MCF 10A (cell line): ENCODE measurements around the gene FOXL2NB. TPM values are rescaled to one million over a fixed set of nuclear protein-coding genes. Genes with fewer than 3 reads are reported as not detected.

Source experiments
- BruUV-seq: library from RNA; stranded (reverse); fragments of 400-500 nt; replicated peaks from 2 replicates; lab custom pipeline; 2021; lab: Mats Ljungman, UMichigan
- CTCF ChIA-PET: fragments of 300-600 bp; sonication (Branson Sonifier 250); formaldehyde crosslinking; extraction: SDS; loops from one replicate; lab custom pipeline; 2021; ENCODE audit warnings: antibody characterized with exemption, inconsistent platforms; lab: Yijun Ruan, JAX
- POLR2A ChIA-PET: fragments of 300-600, 350-650 bp; sonication (Branson Sonifier 250); formaldehyde crosslinking; extraction: SDS; loops from one replicate; lab custom pipeline; 2020; ENCODE audit warnings: antibody characterized with exemption, inconsistent platforms; lab: Yijun Ruan, JAX
- DNase-seq: peaks from one replicate; pipeline ENCODE4 v3.0.0-alpha.2; 2018; ENCODE audit not compliant: unreplicated experiment
- H3K27ac Mint-ChIP-seq: one replicate; pipeline ENCODE4 v1.8.0; 2022; ENCODE audit warnings: mild to moderate bottlenecking, low read depth, mixed read lengths; ENCODE audit not compliant: unreplicated experiment
- H3K27me3 Mint-ChIP-seq: one replicate; pipeline ENCODE4 v1.8.0; 2022; ENCODE audit warnings: mixed read lengths; ENCODE audit not compliant: insufficient read depth, unreplicated experiment
- H3K36me3 Mint-ChIP-seq: one replicate; pipeline ENCODE4 v1.8.0; 2022; ENCODE audit warnings: mild to moderate bottlenecking, moderate library complexity, mixed read lengths; ENCODE audit not compliant: insufficient read depth, unreplicated experiment
- H3K4me1 Mint-ChIP-seq: one replicate; pipeline ENCODE4 v1.8.0; 2022; ENCODE audit warnings: mixed read lengths; ENCODE audit not compliant: insufficient read depth, unreplicated experiment
- H3K4me3 Mint-ChIP-seq: one replicate; pipeline ENCODE4 v1.8.0; 2022; ENCODE audit warnings: mild to moderate bottlenecking, moderate library complexity, mixed read lengths; ENCODE audit not compliant: unreplicated experiment
- H3K9me3 Mint-ChIP-seq: one replicate; pipeline ENCODE4 v1.8.0; 2022; ENCODE audit warnings: mixed read lengths; ENCODE audit not compliant: unreplicated experiment
- intact Hi-C: fragments of 100-400 bp; cut with micrococcal nuclease; formaldehyde crosslinking; loops from 2 replicates; pipeline ENCODE4 v1.14.1; 2022
- total RNA-seq: library from RNA; stranded (reverse); gene quantifications from 2 replicates; pipeline ENCODE4 v1.2.3, GENCODE V29; 2022
- TF ChIP-seq, protein P1 (sequence below): fragments of 200-600 bp; IDR thresholded peaks from one replicate; pipeline ENCODE4 v1.8.0; 2022; ENCODE audit warnings: antibody characterized with exemption, mild to moderate bottlenecking; ENCODE audit not compliant: unreplicated experiment

FOXL2NB gene
- total RNA-seq, 1 experiment from 2014 or later, result 0.14 TPM

DNA sequence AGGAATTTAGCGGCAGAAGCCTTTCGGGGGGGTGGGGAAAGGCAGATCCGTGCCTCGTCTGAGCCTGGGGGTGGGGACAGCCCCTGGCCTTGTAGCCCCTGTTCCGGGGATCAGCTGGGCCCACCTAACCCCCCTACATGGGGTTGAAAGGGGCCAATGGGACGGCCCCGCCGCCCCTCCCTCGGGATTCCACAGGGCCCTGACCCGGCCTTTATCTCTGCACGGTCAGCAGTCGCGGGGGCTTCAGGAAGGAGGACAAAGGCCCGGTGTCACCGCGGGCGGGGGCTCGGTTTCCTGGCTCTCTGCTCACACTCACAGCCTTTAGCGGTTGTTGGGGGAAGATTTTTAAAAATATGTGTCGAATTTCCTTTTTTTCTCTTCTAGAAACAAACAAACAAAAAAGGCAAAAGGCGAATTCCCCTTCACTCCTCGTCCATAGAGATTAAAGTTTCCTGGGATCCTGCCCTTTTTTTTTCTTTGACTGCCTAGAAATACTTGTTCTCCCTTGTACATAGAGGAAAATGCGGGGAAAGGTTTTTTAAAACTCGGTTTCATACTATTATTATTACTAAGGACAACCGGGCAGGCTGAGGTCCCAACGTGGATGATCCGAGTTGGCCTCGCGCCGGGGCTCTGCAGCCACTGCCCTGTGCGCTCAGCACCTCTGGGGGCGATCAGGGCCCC lies 8.0 kb upstream of the FOXL2NB start:
- H3K9me3 Mint-ChIP-seq, result no peaks in the 10 kb centered on the region
- DNase-seq, result no peak
- BruUV-seq, result no TSS peak
- intact Hi-C loops, result loop anchor here (5.0 kb wide), 2 partner anchors 173 to 607 kb away; no protein-coding TSS in a partner anchor
- no peaks in the 10 kb centered on the region for H3K36me3 Mint-ChIP-seq
- no peak overlapping the region for H3K27ac Mint-ChIP-seq
- CTCF ChIA-PET, result interaction anchor here (0.6 kb wide), 1 partner anchor 402 kb away, joined by 3 read pairs; no protein-coding TSS in a partner anchor
- H3K4me1 Mint-ChIP-seq, result no peaks in the 10 kb centered on the region
- no peak overlapping the region for H3K4me3 Mint-ChIP-seq
- peaks cover 16% of the 10 kb centered on the region for H3K27me3 Mint-ChIP-seq
- POLR2A ChIA-PET, result no interaction called here
- TF ChIP-seq, protein P1, sequence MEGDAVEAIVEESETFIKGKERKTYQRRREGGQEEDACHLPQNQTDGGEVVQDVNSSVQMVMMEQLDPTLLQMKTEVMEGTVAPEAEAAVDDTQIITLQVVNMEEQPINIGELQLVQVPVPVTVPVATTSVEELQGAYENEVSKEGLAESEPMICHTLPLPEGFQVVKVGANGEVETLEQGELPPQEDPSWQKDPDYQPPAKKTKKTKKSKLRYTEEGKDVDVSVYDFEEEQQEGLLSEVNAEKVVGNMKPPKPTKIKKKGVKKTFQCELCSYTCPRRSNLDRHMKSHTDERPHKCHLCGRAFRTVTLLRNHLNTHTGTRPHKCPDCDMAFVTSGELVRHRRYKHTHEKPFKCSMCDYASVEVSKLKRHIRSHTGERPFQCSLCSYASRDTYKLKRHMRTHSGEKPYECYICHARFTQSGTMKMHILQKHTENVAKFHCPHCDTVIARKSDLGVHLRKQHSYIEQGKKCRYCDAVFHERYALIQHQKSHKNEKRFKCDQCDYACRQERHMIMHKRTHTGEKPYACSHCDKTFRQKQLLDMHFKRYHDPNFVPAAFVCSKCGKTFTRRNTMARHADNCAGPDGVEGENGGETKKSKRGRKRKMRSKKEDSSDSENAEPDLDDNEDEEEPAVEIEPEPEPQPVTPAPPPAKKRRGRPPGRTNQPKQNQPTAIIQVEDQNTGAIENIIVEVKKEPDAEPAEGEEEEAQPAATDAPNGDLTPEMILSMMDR, result no peak

DNA sequence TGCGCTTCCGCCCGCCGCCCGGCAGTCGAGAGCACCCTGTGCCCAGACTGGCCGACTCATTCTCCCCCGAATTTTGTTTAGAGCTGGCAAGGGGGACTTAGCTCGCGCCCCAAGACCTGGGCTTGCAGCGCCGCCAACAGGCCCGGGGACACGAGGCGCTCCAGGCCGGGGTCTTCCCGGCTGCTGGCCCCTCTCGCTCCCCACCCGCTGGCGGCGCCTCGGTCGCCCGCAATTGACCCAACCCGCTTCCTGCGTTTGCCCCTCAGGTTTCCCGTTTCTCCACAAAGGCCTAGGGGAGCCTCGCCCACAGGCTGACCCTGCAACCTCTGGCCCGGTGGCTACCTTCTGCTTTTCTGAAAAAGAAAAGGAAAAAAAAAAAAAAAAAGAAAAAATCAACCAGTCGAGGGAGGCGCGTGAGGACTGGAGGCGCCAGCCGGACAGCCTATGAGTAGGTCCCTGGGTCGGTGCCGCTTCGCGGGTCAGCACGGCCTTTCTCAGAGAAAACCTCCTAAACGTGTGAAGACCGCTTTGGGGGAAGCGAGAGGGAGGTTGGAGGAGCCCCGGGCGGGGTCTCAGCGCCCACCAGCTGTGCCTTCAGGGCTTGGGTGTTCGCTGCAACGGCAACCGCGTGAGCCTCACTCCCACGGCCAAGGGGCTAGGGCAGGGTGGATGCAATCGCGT lies 7.3 kb upstream of the FOXL2NB start:
- intact Hi-C loops, result loop anchor here (2.0 to 5.0 kb wide), 3 partner anchors 39 to 607 kb away; no protein-coding TSS in a partner anchor
- POLR2A ChIA-PET, result interaction anchor here (0.6 kb wide), 1 partner anchor 389 kb away, joined by 3 read pairs; no protein-coding TSS in a partner anchor
- H3K27ac Mint-ChIP-seq, result no peak overlapping the region
- no peak overlapping the region for H3K4me3 Mint-ChIP-seq
- no peaks in the 10 kb centered on the region for H3K9me3 Mint-ChIP-seq
- no peak for DNase-seq
- H3K27me3 Mint-ChIP-seq, result peaks cover 17% of the 10 kb centered on the region
- TF ChIP-seq, protein P1, result no peak
- CTCF ChIA-PET, result interaction anchor here (0.8 to 1.8 kb wide), 3 partner anchors 172 to 391 kb away, joined by 3 to 8 read pairs (median 7); no protein-coding TSS in a partner anchor
- H3K4me1 Mint-ChIP-seq, result no peaks in the 10 kb centered on the region
- no TSS peak for BruUV-seq
- no peaks in the 10 kb centered on the region for H3K36me3 Mint-ChIP-seq

DNA sequence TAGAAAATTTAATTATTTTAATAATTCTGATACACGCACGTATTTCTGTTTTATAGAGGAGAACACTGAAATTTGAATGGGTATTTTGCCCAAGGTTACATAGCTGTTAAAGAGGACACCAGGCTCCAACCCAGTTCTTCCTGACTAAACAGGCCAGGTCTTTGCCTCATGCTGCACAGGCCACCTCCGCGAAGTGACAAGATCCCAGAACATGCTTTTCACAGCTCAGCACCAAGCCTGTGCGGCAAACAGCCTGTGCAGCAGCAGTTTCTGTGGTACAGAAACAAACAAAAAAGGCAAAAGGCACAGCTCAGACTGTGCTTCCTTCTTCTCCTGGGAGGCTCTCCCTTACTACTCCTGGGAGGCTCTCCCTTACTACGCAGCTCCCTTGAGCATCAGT lies 6.6 kb upstream of the FOXL2NB start:
- H3K27ac Mint-ChIP-seq, result no peak overlapping the region
- ChIA-PET CTCF (interaction anchor here (0.8 to 1.8 kb wide), 3 partner anchors 171 to 390 kb away, joined by 3 to 8 read pairs (median 7); no protein-coding TSS in a partner anchor), POLR2A (no interaction called here)
- intact Hi-C loops, result loop anchor here (2.0 kb wide), 1 partner anchor 38 kb away; no protein-coding TSS in a partner anchor
- no peaks in the 10 kb centered on the region for H3K36me3 Mint-ChIP-seq
- TF ChIP-seq, protein P1, result no peak
- peaks cover 24% of the 10 kb centered on the region for H3K27me3 Mint-ChIP-seq
- no peak overlapping the region for H3K4me3 Mint-ChIP-seq
- DNase-seq, result no peak
- no peaks in the 10 kb centered on the region for H3K4me1 Mint-ChIP-seq
- no peaks in the 10 kb centered on the region for H3K9me3 Mint-ChIP-seq
- no TSS peak for BruUV-seq
